ENCODE results near the gene C2CD2. TPM values are rescaled to one million over a fixed set of nuclear protein-coding genes. Genes with fewer than 3 reads are reported as not detected.

Gene C2CD2
- total RNA-seq, 1 donor from 2014 or later = 34.3 TPM

GRCh38 chr21:41901099-41901498, 52.7 kb downstream of the C2CD2 start:
- no peak for DNase-seq (ENCODE audit: low spot score)
- Mint-ChIP-seq H3K4me3 (ENCODE audit: unreplicated experiment) (no peak overlapping the region), H3K9me3 (ENCODE audit: unreplicated experiment) (no peaks in the 10 kb centered on the region), H3K36me3 (ENCODE audit: low read depth, unreplicated experiment) (peaks cover 25% of the 10 kb centered on the region), H3K4me1 (ENCODE audit: unreplicated experiment) (peaks cover 20% of the 10 kb centered on the region), H3K27ac (ENCODE audit: unreplicated experiment) (no peak overlapping the region), H3K27me3 (ENCODE audit: unreplicated experiment) (peaks cover 7% of the 10 kb centered on the region)
- no peak for TF ChIP-seq CTCF (IDR thresholded peaks at IDR 0.05; ENCODE audit: unreplicated experiment)

- Mint-ChIP-seq H3K36me3 (ENCODE audit: low read depth, unreplicated experiment) (peaks cover 29% of the 10 kb centered on the region), H3K4me1 (ENCODE audit: unreplicated experiment) (peaks cover 27% of the 10 kb centered on the region), H3K27me3 (ENCODE audit: unreplicated experiment) (peaks cover 10% of the 10 kb centered on the region), H3K9me3 (ENCODE audit: unreplicated experiment) (no peaks in the 10 kb centered on the region), H3K27ac (ENCODE audit: unreplicated experiment) (no peak overlapping the region), H3K4me3 (ENCODE audit: unreplicated experiment) (no peak overlapping the region)
- no peak for TF ChIP-seq CTCF (IDR thresholded peaks at IDR 0.05; ENCODE audit: unreplicated experiment)
- DNase-seq (ENCODE audit: low spot score) = no peak
Measured at GRCh38 chr21:41900401-41900800, 53.4 kb downstream of the C2CD2 start.

- no peak overlapping the region for H3K27ac Mint-ChIP-seq (ENCODE audit: unreplicated experiment)
- no peak overlapping the region for H3K4me3 Mint-ChIP-seq (ENCODE audit: unreplicated experiment)
- DNase-seq (ENCODE audit: low spot score) = no peak
- H3K36me3 Mint-ChIP-seq (ENCODE audit: low read depth, unreplicated experiment) = peaks cover 29% of the 10 kb centered on the region
- H3K9me3 Mint-ChIP-seq (ENCODE audit: unreplicated experiment) = no peaks in the 10 kb centered on the region
- peaks cover 10% of the 10 kb centered on the region for H3K27me3 Mint-ChIP-seq (ENCODE audit: unreplicated experiment)
- peaks cover 34% of the 10 kb centered on the region for H3K4me1 Mint-ChIP-seq (ENCODE audit: unreplicated experiment)
- no peak for TF ChIP-seq CTCF (IDR thresholded peaks at IDR 0.05; ENCODE audit: unreplicated experiment)
Measured at GRCh38 chr21:41899426-41900202, 54.2 kb downstream of the C2CD2 start.

GRCh38 chr21:41898998-41899397, 54.8 kb downstream of the C2CD2 start:
- TF ChIP-seq CTCF (IDR thresholded peaks at IDR 0.05; ENCODE audit: unreplicated experiment) = no peak

GRCh38 chr21:41897700-41898099, 56.1 kb downstream of the C2CD2 start:
- peaks cover 24% of the 10 kb centered on the region for H3K36me3 Mint-ChIP-seq (ENCODE audit: low read depth, unreplicated experiment)
- no peak for DNase-seq (ENCODE audit: low spot score)

More at GRCh38 chr21:41898998-41899397, 54.8 kb downstream of the C2CD2 start:
- DNase-seq (ENCODE audit: low spot score) = no peak
- Mint-ChIP-seq H3K36me3 (ENCODE audit: low read depth, unreplicated experiment) (peaks cover 29% of the 10 kb centered on the region), H3K4me3 (ENCODE audit: unreplicated experiment) (no peak overlapping the region), H3K27ac (ENCODE audit: unreplicated experiment) (no peak overlapping the region), H3K27me3 (ENCODE audit: unreplicated experiment) (peaks cover 10% of the 10 kb centered on the region), H3K9me3 (ENCODE audit: unreplicated experiment) (no peaks in the 10 kb centered on the region), H3K4me1 (ENCODE audit: unreplicated experiment) (peaks cover 34% of the 10 kb centered on the region)

More at GRCh38 chr21:41897700-41898099, 56.1 kb downstream of the C2CD2 start:
- no peak for TF ChIP-seq CTCF (IDR thresholded peaks at IDR 0.05; ENCODE audit: unreplicated experiment)
- peaks cover 34% of the 10 kb centered on the region for H3K4me1 Mint-ChIP-seq (ENCODE audit: unreplicated experiment)
- H3K4me3 Mint-ChIP-seq (ENCODE audit: unreplicated experiment) = no peak overlapping the region
- no peaks in the 10 kb centered on the region for H3K9me3 Mint-ChIP-seq (ENCODE audit: unreplicated experiment)
- peaks cover 10% of the 10 kb centered on the region for H3K27me3 Mint-ChIP-seq (ENCODE audit: unreplicated experiment)
- H3K27ac Mint-ChIP-seq (ENCODE audit: unreplicated experiment) = no peak overlapping the region

Measured in endothelial cell (in vitro differentiated cells).